Prostate gland (tissue), 2 donors: ENCODE measurements around the gene SRP14.
"Not testable (repeated sequence)": the region's sequence is repeated elsewhere in the genome, so short reads cannot be mapped to it uniquely, and the experiment has no call there.

Source experiments
- CTCF ChIP-seq, 4 experiments: fragments of 200-600 bp in 2 of 4; fragments of 450-650 bp in 2 of 4; sonication (generic) in 2 of 4; IDR thresholded peaks; 1 replicate in 3 of 4; 2 replicates in 1 of 4; pipeline ENCODE4 v1.5.1; 2016 to 2019; ENCODE audit warnings: antibody characterized with exemption in 4 of 4, mild to moderate bottlenecking in 2 of 4, moderate library complexity in 2 of 4
- POLR2A ChIP-seq: fragments of 450-650 bp; IDR thresholded peaks from one replicate; pipeline ENCODE4 v1.6.1; 2016; ENCODE audit warnings: antibody characterized with exemption, mild to moderate bottlenecking
- POLR2AphosphoS5 ChIP-seq: sonication (generic); formaldehyde crosslinking; IDR thresholded peaks from one replicate; pipeline ENCODE4 v1.6.1; 2017; ENCODE audit warnings: antibody characterized with exemption

DNA sequence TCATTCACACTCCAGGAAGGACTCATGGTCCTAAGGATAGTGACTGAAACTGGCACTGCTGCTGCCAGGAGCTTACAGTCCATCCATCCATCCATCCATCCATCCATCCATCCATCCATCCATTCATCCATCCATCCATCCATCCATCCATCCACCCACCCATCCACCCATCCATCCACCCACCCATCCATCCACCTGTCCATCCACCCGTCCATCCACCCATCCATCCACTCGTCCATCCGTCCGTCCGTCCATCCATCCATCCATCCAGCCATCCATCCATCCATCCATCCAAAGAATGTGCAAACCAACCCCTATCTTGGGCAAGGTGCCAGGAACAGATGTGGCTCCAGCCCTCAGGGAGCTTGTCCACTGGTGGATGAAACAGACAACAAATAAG is 46.0 kb downstream of the SRP14 start:
- not testable (repeated sequence) for TF ChIP-seq CTCF (IDR thresholded peaks at IDR 0.05); POLR2A; POLR2AphosphoS5
